ENCODE measurements around the gene CUL3. TPM values are rescaled to one million over a fixed set of nuclear protein-coding genes. Genes with fewer than 3 reads are reported as not detected.

The CUL3 gene
- total and polyA plus RNA-seq, 2 of the 8 experiments (the other 6 are each of a cell fraction or from before 2014, with no cell fraction given) = 28.5 to 113 TPM

DNA sequence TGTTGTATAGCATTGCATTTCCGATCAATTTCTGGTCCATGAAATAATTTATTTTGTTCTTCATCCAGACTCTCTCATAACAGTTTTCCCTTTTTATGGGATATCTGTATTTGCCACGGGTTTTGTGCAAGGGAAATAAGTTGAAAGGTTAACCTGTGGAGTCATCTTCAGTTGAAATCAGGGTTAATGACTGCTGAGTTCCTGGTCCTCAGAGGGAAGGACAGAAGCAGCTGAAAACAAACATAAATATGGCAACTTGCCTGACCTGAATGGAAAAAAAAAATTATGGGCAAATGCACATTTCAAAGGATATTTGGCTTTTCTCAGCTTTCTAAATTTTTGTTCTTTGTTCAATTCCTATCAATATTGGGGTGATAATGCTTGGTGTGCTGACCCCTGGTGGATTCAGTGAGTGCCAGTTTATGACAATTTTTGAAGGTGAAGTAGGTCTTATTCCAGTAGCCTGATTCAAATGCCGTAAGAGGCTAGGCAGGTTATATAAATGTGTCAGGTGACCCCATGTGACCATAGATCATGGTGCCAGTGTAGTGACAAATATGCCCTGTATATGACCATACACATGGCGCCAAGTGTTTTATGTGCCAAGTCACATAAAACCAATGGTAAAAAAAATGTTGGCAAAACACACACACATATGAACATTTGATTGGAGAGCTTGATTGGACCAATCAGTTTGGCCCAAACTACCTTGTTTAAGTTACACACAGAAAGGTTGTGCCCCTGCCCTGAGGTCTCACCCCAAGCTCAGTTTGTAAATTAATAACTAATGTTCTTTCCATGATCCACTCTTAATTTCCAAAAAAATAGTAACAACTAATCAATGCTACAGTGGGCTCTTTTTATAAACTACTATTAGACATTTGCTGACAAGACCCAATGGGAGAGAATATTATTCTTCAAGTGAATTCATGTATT, 135.7 kb downstream of the CUL3 start:
- no peak overlapping the region for H3K23ac ChIP-seq (ENCODE audit: insufficient read length)
- peak overlapping the region; percentile 35; the same call in 1 of the 2 replicates for H2AFZ ChIP-seq (ENCODE audit: low read length)
- whole genome bisulfite sequencing, 2 experiments (ENCODE audit: extremely low coverage in 1 of 2, insufficient coverage in 1 of 2, insufficient read length in 1 of 2, insufficient replicate concordance in 2 of 2, low coverage in 1 of 2, low lambda C conversion rate in 2 of 2, missing lambda C conversion rate in 1 of 2) = 77% methylated on average over 4 of the region's 4 CpGs; no CpG with 5 or more reads in 1 of the 2 experiments
- no peak for TF ChIP-seq BCL11A (IDR thresholded peaks at IDR 0.05; ENCODE audit: low read depth in 2 of 2, low read length in 2 of 2)
- TF ChIP-seq MAFK (IDR thresholded peaks at IDR 0.05; ENCODE audit: low read depth, low read length) = no peak
- no peak for TF ChIP-seq TBP (IDR thresholded peaks at IDR 0.05; ENCODE audit: low read depth, low read length)
- TF ChIP-seq CHD1 (IDR thresholded peaks at IDR 0.05; ENCODE audit: low read depth, low read length) = no peak
- TF ChIP-seq JUN (IDR thresholded peaks at IDR 0.05; ENCODE audit: low read depth, low read length) = no peak
- no peak for TF ChIP-seq SP1 (IDR thresholded peaks at IDR 0.05; ENCODE audit: low read depth, low read length)
- no peak for TF ChIP-seq RXRA (IDR thresholded peaks at IDR 0.05; ENCODE audit: insufficient read depth, low read depth, low read length)
- TF ChIP-seq, protein P1, sequence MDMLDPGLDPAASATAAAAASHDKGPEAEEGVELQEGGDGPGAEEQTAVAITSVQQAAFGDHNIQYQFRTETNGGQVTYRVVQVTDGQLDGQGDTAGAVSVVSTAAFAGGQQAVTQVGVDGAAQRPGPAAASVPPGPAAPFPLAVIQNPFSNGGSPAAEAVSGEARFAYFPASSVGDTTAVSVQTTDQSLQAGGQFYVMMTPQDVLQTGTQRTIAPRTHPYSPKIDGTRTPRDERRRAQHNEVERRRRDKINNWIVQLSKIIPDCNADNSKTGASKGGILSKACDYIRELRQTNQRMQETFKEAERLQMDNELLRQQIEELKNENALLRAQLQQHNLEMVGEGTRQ (IDR thresholded peaks at IDR 0.05; ENCODE audit: low read length) = no peak
- no peak for TF ChIP-seq GTF2F1 (IDR thresholded peaks at IDR 0.05; ENCODE audit: borderline replicate concordance, low read depth, low read length)

More for the DNA sequence above, 135.7 kb downstream of the CUL3 start:
- no peaks in the 10 kb centered on the region for H3K36me3 ChIP-seq (ENCODE audit: control insufficient read depth in 2 of 4, insufficient read depth in 4 of 4, low read length in 3 of 4)
- no peak overlapping the region for H3K4me2 ChIP-seq (ENCODE audit: insufficient read depth in 1 of 2, low read depth in 2 of 2, low read length in 2 of 2)
- H3K56ac ChIP-seq (replicated peaks; ENCODE audit: insufficient read length, low read depth, low read length) = no peak overlapping the region
- no peaks in the 10 kb centered on the region for H3K4me1 ChIP-seq (replicated peaks in 1 of 4; ENCODE audit: control insufficient read depth in 3 of 4, insufficient read depth in 4 of 4, low read length in 3 of 4)
- H4K91ac ChIP-seq (replicated peaks; ENCODE audit: insufficient read length, low read length) = no peak overlapping the region
- FAIRE-seq = no peak
- H4K20me1 ChIP-seq (replicated peaks in 1 of 2; ENCODE audit: control insufficient read depth in 1 of 2, insufficient read depth in 2 of 2, low read length in 2 of 2) = no peaks in the 10 kb centered on the region
- H4K5ac ChIP-seq (ENCODE audit: insufficient read length, low read depth, low read length) = no peak overlapping the region
- H3K18ac ChIP-seq (ENCODE audit: extremely low read depth, low read length) = no peak overlapping the region
- no peak overlapping the region for H2BK15ac ChIP-seq (ENCODE audit: low read length)
- no peaks in the 10 kb centered on the region for H3K9me3 ChIP-seq (ENCODE audit: insufficient read depth in 2 of 2, low read depth in 1 of 2, low read length in 1 of 2)
- no peak for DNase-seq (ENCODE audit: low read depth in 1 of 2, low spot score in 2 of 2)
- H2BK120ac ChIP-seq (replicated peaks; ENCODE audit: low read depth, low read length) = no peak overlapping the region
- H3K9ac ChIP-seq (replicated peaks in 1 of 4; ENCODE audit: extremely low read depth in 1 of 4, low read depth in 3 of 4, low read length in 3 of 4) = no peak overlapping the region
- H2AK5ac ChIP-seq (ENCODE audit: low read depth, low read length) = no peak overlapping the region
- no peak overlapping the region for H2BK12ac ChIP-seq (ENCODE audit: low read depth, low read length)
- H3K79me1 ChIP-seq (ENCODE audit: low read depth, low read length) = no peaks in the 10 kb centered on the region
- no peak overlapping the region for H2BK5ac ChIP-seq (ENCODE audit: low read depth, low read length)
- no peaks in the 10 kb centered on the region for H3K79me2 ChIP-seq (ENCODE audit: control insufficient read depth in 1 of 2, insufficient read depth in 2 of 2, low read length in 2 of 2)
- H3K27me3 ChIP-seq (replicated peaks in 1 of 4; ENCODE audit: control insufficient read depth in 3 of 4, extremely low read depth in 1 of 4, insufficient read depth in 3 of 4, low read length in 3 of 4) = no peaks in the 10 kb centered on the region
- H4K8ac ChIP-seq (ENCODE audit: extremely low read depth, insufficient read depth, low read length) = no peak overlapping the region
- POLR2A ChIA-PET (ENCODE audit: partially characterized antibody) = interaction anchor here (0.6 to 1.0 kb wide), 2 partner anchors 20 to 32 kb away, joined by 3 read pairs; no protein-coding TSS in a partner anchor
- CTCF ChIA-PET (ENCODE audit: partially characterized antibody) = interaction anchor here (0.6 to 2.9 kb wide), 40 partner anchors 8 to 425 kb away, joined by 3 to 22 read pairs (median 4); no protein-coding TSS in a partner anchor
- no peak overlapping the region for H2BK20ac ChIP-seq (ENCODE audit: low read length)
- no peak overlapping the region for H3K4me3 ChIP-seq (ENCODE audit: extremely low read depth in 1 of 4, insufficient read depth in 2 of 4, low read depth in 3 of 4, low read length in 4 of 4)
- H3K4ac ChIP-seq (replicated peaks; ENCODE audit: insufficient read length, low read depth, low read length) = no peak overlapping the region
- H3K27ac ChIP-seq (ENCODE audit: low read depth, low read length) = no peak overlapping the region
- H3K23me2 ChIP-seq (ENCODE audit: low read depth, low read length) = no peaks in the 10 kb centered on the region
- no peak overlapping the region for H3K14ac ChIP-seq (ENCODE audit: insufficient read length)

Measured in H1 (cell line).